ENCODE data around the gene ZNF169.
"Not testable (repeated sequence)": the region's sequence is repeated elsewhere in the genome, so short reads cannot be mapped to it uniquely, and the experiment has no call there.

Gene ZNF169

DNA sequence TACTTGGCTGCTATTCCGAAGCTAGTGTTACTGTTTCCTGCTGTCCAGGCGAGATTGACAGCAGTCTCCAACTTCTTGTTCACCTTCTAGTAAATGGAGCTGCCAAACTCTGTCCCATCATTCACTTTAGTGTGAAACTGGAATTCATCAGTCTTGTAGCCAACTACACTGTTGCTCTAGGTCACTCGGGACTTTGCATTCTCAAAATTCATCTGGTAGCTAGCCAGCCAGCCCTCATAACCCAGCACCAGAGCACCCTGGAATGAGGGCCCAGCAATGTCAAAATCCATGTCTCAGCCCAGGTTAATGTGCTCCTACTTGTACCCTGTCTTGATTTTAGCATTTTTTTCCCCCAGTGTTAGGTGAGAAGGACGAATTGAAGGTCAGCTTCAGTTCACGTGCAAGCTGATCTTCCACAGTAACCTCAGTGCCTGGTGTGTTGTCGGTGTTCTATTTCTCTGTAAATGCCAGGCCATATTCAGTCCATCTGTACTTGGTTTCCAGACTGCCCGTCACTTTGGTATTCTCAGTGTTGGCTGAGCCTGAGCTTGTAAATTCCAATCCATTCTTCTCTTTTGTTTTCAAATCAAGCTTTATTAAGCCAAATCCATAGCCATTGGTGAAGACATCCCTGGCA, 28.9 kb downstream of the ZNF169 start:
- DNase-seq = no peak

DNA sequence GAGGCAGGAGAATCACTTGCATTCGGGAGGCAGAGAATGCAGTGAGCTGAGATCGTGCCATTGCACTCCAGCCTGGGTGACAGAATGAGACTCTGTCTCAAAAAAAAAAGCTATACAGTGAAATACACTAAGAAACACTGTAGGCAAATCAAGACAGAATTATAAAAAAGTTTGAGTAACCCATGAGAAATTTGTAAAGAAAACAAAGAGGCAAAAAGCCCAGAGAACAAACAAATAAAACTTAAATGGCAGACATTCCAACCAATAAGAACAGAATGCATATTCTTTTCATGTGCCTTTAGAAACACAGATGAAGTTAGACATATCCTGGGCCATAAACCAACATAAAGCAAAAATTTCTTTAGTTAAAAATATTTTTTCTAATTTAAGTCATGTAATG, 30.6 kb downstream of the ZNF169 start:
- no peak for DNase-seq

DNA sequence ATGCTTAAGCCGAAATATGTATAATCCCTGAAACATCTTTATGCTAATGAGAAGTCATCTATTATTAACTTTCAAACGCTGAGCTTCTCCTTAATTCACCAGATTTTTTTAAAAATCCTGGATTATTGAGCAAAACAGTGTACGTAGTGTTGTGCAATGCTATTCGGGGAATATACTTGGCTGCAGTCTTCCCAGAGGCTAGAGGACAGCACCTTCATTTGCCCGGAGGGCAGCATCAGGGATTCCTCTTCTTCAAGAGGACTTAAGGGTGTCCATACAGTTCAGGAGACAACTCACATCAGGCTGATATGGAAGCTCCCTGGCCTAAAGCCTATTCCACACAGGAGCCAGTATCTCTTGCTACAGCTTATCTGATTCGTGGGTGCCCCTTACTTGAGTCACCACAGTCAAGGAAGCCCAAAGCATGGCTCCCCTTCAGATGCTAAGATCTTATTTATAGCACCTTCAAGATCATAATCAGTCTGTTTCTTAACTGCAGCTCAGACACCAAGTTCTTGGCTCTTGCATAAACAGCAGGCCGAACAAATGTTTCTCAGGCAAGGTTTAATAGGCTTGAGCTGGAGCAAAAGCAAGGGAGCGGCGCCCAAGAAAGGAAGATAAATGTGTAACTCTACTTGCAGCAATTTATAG, 40.0 kb downstream of the ZNF169 start:
- no peak for DNase-seq

DNA sequence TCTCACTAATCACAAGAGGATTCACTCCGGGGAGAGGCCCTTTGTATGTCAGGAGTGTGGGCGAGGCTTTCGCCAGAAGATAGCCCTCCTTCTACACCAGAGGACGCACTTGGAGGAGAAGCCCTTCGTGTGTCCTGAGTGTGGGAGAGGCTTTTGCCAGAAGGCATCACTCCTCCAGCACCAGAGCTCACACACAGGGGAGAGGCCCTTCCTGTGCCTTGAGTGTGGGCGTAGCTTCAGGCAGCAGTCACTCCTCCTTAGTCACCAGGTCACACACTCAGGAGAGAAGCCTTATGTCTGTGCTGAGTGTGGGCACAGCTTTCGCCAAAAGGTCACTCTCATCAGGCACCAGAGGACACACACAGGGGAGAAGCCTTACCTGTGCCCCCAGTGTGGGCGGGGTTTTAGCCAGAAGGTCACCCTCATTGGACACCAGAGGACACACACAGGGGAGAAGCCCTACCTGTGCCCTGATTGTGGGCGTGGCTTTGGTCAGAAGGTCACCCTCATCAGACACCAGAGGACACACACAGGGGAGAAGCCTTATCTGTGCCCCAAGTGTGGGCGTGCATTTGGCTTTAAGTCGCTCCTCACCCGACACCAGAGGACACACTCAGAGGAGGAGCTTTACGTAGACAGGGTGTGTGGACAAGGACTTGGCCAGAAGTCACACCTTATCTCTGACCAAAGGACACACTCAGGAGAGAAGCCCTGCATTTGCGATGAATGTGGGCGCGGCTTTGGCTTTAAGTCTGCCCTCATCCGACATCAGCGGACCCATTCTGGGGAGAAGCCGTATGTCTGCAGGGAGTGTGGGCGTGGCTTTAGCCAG, 41.6 kb downstream of the ZNF169 start:
- DNase-seq = no peak

DNA sequence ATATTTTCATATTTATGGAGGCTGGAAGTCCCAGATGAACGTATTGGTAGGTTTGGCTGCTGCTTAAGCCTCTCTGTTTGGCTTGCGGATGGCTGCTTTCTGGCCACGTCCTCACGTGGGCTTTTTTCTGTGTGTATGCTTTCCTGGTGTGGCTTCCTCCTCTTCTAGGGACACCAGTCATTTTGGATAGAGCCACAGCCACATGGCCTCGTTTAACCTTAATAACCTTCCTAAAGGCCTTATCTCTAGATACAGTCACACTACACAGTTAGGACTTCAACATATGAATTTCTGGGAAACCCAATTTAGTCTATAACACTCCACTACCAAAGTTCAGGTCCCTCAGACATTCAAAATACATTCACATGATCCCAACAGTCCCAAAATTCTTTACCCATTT, 42.5 kb downstream of the ZNF169 start:
- no peak for DNase-seq

DNA sequence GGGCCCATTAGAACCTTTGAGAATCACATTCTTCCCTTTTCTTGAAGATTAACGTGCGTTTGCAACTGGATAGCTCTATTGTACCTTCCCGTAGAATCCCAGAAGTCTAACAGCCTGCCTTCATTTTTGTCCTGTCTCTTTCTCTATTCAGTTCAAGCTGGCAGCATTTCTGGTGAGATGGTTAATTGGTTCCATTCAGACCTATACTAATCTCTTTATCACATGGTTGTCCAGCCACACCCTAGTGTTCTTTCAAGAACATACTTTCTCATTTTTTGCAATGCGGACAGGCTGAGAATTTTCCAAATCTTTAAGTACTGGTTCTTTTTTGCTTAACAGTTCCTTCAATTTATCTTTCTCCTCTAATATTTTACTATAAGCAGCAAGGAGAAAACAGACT, 43.3 kb downstream of the ZNF169 start:
- DNase-seq = no peak

DNA sequence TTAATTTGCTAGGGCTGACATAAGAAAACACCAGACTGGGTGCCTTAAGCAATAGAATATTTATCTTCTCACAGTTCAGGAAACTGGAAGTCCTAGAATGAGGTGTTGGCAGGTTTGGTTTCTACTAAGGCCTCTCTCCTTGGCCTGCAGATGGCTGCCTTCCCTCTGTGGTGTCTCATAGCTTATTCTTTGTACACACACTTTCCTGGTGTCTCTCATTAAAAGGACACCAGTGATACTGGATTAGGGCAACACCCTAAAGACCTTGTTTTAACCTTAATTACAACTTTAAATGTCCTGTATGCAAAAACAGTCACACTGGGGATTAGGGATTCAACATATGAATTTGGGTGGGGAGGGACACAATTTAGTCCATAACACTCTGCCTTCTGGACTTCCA, 44.2 kb downstream of the ZNF169 start:
- DNase-seq = no peak

DNA sequence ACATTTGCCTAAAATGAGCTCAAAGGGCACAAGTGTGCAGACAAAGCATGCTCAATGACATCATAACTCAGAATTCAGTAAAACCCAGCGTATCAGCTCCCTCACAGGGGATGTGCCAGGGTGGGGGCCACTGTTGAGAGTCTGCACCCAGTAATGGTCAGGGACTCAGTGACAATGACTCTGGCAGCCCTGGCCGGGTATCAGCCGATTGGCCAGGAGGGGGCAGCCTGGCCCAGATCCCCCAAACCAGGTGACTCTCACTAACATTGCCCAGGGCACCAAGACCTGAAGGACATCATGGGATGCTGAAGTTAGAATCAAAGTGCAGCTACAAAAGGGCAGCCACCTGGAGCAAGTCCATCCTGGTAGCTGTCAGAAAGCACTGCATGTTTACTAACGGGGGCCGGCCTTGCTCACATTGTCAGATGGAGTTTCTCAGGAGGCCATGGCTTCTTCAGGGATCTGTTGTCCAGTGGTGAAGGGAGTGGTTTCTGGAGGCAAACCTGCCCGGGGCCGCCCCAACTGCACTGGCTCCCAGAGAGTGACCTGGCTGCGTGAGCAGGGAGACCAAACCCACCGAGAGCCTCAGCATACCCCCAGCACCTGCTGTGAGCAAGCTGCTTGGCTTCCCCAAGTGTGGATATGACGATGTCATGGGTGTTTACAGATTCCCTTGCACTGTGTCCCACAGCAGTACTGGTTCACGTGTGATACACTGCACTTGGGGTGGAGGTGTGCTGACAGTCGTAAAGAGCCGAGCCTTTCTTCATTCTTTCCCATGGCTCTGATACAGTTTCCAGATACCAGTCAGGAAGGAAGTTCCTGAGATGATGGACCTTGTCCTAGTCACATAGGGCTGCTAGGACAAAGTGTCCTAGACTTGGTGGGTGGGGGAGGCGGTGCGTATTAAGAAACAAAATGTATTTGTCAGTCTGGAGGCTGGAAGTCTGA, 56.2 kb downstream of the ZNF169 start:
- not testable (repeated sequence) for DNase-seq

DNA sequence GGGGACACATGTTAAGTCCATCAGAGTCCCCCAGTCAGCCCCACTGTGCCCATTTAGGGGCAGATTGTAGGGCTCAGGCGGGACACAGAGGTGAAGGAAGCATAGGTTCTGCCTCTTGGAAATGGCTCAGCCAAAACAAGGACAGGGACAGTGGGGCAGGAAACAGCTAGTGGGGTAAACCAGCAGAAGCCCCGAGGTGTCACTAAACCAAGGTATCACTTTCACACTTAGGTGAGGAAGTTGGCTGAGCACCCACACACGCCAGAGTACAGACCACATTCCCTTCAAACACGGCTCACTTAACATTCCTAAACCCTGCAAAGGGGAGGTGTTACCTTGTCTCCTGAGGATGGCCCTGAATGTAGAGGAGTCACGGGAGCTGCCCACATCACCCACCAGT, 57.1 kb downstream of the ZNF169 start:
- not testable (repeated sequence) for DNase-seq

DNA sequence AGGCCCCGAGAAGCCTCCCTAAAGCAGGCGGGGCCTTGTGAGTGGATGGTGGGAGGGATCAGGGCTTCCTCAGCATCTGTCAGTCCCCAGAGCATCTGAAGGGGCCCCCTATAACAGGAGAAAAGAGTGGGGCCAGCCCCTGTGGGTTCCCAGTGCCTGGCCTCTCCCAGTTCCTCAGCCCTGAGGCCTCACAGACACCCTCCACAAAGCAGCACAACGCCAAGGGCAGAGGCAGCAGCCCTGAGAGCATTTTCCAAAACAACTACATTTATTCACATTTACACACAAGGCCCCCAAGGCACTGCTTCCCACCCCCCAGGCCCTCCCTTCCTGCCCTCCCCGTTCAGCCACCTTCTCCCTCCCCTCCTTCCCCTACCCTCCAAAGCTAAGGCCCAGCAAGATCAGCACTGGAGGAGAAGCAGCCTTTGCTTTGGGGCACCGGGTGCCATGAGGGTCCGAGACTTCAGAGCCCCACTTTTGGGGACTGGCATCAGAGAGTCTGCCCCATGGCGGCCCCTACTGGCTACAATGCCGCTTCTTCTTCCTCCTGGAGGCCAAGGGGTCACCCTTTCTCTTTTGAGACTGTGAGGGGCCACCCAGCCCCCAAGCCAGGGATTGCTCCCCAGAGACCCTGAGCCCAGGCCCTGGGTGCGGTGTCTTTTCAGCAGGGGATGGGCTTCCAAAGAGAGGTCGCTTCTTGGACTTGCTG, 59.0 kb downstream of the ZNF169 start:
- DNase-seq = not testable (repeated sequence)

DNA sequence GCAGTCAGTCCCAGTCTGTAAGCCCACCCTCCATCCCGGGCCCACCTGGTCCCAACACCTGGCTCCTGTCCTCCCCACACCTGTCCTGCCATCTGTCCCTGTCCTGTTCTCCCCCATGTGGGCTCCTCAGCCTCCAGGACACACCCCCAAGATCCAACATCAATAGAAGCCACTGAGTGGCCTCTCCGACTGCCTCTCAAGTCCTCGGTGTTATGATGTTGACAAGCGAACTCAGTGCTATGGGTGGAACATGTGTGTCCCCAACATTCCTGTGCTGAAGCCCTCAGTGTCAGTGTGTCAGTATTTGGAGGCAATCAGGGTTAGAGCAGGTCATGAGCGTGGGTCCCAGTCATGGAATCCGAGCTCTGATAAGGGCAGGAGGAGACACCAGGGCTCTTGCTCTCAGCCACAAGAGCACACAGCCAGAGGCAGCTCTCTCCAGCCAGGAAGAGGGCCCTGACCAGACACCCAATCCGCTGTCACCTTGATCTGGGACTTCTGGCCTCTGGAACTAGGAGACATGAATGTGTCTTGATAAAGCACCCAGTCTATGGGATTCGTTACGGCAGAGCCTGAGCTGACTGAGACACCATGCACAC, 63.3 kb downstream of the ZNF169 start:
- DNase-seq = not testable (repeated sequence)

DNA sequence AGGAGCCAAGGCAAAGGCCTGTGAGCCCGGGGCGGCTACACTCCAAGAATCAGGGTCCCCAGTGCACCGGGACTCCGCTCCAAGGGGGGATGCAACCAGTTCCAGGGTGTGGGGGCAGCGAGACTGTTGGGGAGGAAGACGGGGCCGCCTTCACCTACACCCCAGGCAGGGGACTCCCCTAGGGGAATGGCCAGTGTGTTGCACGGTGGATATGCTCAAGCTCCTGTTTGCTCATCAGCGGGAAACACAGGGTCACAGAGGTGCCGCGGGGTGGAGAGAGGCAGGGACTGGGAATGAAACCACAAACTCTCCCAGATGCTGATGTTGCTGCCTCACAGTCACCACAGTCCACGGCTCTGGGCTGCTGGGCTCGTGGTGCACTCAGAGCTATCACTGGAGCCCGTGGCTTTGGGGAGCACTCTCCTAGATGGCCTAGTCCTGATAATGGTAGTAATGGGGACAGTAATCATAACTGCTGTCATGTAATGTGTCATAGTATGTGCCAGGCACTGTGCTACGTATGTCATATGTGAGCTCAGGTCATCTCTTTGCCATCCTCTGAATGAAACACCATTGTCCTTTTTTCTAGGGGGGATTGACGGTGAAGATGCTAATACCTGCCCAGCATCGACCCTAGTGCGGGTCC, 64.2 kb downstream of the ZNF169 start:
- DNase-seq = not testable (repeated sequence)

DNA sequence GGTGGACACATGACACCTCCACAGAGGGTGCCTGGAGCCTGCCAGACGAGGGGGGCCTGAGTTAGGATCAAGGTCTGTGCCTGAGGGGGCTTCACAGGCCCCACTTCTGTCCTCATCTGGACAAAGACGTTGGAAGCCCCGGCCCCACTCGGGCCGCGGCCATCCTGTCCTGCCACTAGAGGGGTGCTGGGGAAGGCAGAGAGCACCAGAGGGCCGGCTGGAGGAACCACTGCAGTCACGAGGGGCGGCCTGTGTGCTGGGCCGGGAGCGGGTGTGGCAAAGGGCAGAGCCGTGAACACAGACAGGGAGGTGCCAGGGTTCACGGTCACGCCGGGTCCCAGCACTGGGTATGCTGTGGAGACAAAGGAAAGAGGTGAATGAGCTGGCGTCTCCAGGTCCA, 66.5 kb downstream of the ZNF169 start:
- not testable (repeated sequence) for DNase-seq

DNA sequence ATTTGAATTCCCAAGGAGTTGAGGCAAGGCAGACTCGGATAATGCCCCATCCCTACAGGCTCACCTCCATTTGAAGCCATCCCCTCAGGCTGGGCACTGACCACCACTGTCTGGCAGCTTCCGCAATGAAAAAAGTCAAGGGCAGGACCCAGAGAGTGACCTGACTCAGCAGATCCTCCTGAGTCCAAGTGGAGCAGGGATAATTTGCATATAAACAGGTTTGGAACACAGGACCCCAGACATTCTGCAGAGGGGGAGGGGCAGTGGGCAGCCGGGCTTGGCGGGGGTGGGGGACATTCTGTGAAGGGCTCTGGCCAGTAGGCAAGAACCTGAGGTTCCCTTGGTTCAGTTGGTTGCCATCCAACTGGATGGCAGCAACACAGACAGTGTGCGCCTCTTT, 69.4 kb downstream of the ZNF169 start, which contains the start of gene NUTM2F:
Gene NUTM2F, minus strand, starts transcription at position 101 of the 400 bp plus-strand sequence. Its CDS starts 21 bp downstream, at position 80.
- DNase-seq = not testable (repeated sequence)

DNA sequence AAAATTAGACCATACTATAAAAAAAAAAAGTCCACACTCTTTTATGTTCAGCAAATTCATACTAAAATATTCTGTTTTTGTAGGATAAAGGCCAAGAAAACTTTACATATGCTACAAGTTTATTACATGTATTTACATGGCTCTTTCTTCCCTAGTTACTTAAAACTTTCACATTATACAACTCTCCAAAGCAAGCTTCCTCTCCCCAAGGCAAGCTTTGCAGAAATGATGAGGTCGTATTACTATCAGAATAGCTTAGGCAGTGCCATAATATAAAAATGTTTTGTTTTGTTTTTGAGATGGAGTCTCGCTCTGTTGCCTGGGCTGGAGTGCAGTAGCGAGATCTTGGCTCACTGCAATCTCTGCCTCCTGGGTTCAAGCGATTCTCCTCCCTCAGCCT, 77.3 kb downstream of the ZNF169 start:
- DNase-seq = not testable (repeated sequence)

DNA sequence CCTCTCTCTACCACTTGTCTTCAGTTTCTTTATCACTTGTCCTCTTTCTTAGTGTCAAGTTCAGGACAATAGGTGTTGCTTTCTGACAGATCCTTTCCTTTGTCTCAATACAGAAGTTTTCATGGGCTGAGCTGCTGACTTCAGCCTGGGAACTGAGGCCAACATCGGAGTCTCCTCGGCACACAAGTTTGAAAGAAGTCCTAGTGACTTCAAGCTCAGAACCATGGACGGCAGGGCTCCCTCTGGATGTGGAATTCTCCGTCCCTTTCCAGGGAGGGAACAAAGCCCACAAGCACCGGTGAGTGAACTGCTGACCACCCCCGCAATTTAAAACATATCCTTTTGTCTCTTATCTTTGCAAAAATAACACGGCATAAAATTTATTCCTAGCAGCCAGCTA, 79.6 kb downstream of the ZNF169 start:
- DNase-seq = not testable (repeated sequence)

DNA sequence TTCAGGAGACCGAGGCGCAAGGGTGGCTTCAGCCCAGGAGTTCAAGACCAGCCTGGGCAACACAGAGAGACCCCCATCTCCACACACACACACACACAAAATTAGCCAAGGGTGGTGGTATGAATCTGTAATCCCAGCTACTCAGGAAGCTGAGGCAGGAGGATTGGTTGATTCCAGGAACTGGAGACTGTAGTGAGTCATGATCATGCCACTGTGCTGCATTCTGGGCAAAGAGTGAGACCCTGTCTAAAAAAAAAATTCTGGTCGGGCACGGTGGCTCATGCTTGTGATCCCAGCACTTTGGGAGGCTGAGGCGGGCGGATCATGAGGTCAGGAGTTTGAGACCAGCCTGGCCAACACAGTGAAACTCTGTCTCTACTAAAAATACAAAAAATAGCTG, 80.6 kb downstream of the ZNF169 start:
- not testable (repeated sequence) for DNase-seq

DNA sequence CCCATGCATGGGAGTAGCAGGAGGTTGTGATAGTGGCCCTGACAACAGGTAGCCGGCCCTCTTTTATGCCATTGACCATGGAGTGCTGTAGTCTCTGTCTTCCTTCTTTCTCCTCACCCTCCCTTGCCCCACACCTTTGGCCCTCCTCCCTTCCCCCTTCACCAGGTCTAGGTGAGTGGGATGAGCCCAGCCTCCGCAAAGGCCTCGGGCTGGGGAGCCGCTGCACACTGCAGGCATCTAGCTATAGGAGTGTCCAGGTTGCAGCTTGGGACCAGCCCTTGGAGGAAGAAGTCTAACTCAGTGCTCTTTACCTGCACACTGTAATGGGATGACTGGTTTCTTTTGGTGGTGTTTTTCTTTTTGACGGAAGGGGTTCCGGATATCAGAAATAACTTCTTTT, 81.7 kb downstream of the ZNF169 start:
- DNase-seq = not testable (repeated sequence)

DNA sequence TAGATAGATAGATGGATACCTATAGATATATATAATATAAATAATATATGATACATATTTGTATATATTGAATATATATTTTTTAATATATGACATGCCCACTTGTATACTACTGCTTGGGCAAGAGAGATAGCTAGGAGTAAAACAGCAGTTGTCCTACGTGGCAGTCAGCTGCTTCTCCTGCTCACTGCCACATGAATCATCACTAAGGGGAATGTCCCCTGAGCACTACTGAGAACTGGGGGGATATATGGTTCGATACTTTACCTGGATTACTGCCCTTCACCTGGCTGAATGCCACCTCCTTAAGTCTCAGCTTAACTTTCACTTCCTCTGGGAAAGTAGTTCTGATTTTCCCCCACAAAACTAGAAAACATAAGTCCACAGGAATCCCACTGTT, 82.6 kb downstream of the ZNF169 start:
- not testable (repeated sequence) for DNase-seq

DNA sequence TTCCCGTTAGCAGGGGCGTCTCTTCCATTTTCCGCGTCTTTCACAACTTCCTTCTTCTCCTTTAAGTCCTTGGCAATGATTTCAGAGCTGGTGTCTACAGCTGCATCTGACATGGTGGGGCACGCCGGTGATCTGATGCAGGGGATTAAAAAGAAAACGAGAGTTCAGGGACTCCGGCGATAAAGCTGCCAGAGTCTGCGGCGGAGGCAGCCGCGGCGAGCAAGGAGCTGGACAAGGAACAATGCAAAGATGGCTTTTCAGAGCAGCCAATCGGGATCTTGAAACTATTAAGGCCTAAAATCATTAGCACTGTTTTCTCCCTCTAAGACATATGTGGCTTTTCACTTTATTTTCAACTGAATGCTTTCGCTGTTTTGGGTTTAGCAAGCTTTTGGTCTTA, 88.4 kb downstream of the ZNF169 start:
- not testable (repeated sequence) for DNase-seq

DNA sequence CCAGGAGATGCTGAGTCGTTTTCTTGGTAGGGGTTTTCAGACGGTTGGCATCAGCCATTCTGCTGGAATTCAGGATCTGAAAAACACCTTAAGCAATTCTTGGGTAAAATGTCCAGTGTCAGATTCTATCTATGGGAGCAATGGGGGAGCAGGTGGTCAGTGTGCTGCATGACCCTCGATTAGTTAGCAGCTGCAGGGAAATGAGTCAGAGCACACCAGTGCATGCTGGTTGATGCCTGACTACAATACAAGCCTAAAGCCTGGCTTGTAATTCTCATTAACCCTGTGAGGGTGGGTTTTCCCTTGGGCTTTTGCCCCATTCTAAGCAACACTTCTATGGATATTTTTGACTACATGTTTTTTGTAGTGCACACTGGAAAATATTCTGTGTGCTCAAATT, 89.7 kb downstream of the ZNF169 start:
- DNase-seq = not testable (repeated sequence)

Measured in fibroblast of skin of right biceps (primary cell).